C4-2B (cell line): ENCODE results near the gene RGS5.

Experiments
- H3K27ac ChIP-seq: fragments of 450-650 bp; 2 replicates; pipeline ENCODE4 v1.5.1; 2017
- ZFX ChIP-seq: fragments of 450-650 bp; IDR thresholded peaks from 2 replicates; pipeline ENCODE4 v1.6.1; 2017
- TF ChIP-seq, protein P1 (sequence below): fragments of 450-650 bp; conservative IDR thresholded peaks from 2 replicates; pipeline ENCODE4 v1.5.1; 2017; ENCODE audit warnings: mild to moderate bottlenecking

Gene RGS5

DNA sequence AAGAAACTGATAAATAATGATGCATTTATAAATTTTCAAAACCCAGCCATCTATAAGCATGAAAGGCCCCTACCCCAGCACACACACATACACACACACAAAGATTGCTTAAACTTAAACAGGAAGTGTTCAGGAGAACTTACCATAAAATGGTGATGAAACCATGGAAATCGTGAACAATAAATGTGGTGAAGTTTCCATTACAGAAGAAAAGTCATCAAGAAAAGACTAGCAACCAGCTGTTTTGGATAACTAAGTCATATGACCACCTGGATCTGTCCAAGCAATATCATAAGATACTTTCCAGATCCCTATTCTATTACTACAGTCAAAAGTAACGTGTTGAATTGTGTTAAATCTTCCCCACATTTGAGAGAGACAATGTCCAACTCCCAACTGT lies 24.1 kb downstream of the RGS5 start:
- TF ChIP-seq, protein P1, sequence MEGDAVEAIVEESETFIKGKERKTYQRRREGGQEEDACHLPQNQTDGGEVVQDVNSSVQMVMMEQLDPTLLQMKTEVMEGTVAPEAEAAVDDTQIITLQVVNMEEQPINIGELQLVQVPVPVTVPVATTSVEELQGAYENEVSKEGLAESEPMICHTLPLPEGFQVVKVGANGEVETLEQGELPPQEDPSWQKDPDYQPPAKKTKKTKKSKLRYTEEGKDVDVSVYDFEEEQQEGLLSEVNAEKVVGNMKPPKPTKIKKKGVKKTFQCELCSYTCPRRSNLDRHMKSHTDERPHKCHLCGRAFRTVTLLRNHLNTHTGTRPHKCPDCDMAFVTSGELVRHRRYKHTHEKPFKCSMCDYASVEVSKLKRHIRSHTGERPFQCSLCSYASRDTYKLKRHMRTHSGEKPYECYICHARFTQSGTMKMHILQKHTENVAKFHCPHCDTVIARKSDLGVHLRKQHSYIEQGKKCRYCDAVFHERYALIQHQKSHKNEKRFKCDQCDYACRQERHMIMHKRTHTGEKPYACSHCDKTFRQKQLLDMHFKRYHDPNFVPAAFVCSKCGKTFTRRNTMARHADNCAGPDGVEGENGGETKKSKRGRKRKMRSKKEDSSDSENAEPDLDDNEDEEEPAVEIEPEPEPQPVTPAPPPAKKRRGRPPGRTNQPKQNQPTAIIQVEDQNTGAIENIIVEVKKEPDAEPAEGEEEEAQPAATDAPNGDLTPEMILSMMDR = no peak
- TF ChIP-seq ZFX = no peak
- H3K27ac ChIP-seq = no peak overlapping the region

DNA sequence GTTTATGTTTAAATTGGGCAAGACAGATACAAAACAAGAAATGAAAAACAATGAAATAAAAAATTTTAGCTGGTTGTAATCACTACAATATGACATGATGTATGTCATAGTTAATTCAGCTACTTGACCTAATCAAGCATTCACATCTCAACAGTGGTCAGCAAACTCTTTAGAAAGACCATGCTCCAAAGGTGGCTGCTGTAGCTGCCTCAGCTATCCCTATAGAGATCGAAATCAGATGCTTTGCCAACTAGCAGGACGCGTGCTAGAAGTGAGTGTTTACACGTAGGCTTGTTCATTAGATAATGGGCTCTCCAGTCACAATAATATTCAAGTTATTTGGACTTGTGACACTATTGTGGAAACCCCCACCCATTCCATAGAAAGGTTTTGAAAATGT lies 25.9 kb downstream of the RGS5 start:
- H3K27ac ChIP-seq = no peak overlapping the region
- TF ChIP-seq, protein P1 = no peak
- no peak for TF ChIP-seq ZFX

- no peak overlapping the region for H3K27ac ChIP-seq
- no peak for TF ChIP-seq ZFX
- TF ChIP-seq, protein P1 = peak; percentile 94
Measured at GRCh38 chr1:163174524-163175437, 27.9 kb downstream of the RGS5 start.

- TF ChIP-seq, protein P1 = no peak
- TF ChIP-seq ZFX = no peak
- H3K27ac ChIP-seq = no peak overlapping the region
Measured at GRCh38 chr1:163173121-163173520, 29.6 kb downstream of the RGS5 start.

GRCh38 chr1:163172596-163172995 lies 30.1 kb downstream of the RGS5 start:
- no peak overlapping the region for H3K27ac ChIP-seq
- TF ChIP-seq, protein P1 = no peak
- no peak for TF ChIP-seq ZFX

GRCh38 chr1:163171826-163172225 lies 30.9 kb downstream of the RGS5 start:
- TF ChIP-seq, protein P1 = no peak
- TF ChIP-seq ZFX = no peak
- H3K27ac ChIP-seq = no peak overlapping the region

- no peak overlapping the region for H3K27ac ChIP-seq
- TF ChIP-seq ZFX = no peak
- TF ChIP-seq, protein P1 = peak; percentile 55
Measured at GRCh38 chr1:163170975-163171676, 31.6 kb downstream of the RGS5 start.
